Central memory CD8-positive, alpha-beta T cell (primary cell): ENCODE data around the gene EML6.

Experiments
- ATAC-seq: fragments of 150-1000 bp; cut with Tn5 transposase; replicated peaks from 2 replicates; pipeline ENCODE4 v1.10.0; 2022; ENCODE audit warnings: mild to moderate bottlenecking, moderate FRiP score, moderate number of reproducible peaks; ENCODE audit not compliant: poor library complexity, severe bottlenecking; ENCODE audit errors: extremely low read depth
- DNase-seq, 2 donors: peaks; one replicate each; pipeline ENCODE4 v3.0.0; 2021; ENCODE audit warnings: low spot score in 2 of 2
- H3K27ac Mint-ChIP-seq: one replicate; pipeline ENCODE4 v1.8.0; 2022; ENCODE audit warnings: low read depth, mild to moderate bottlenecking, moderate library complexity, mixed read lengths
- H3K27me3 Mint-ChIP-seq: one replicate; pipeline ENCODE4 v1.8.0; 2022; ENCODE audit warnings: mixed read lengths
- H3K36me3 Mint-ChIP-seq: one replicate; pipeline ENCODE4 v1.8.0; 2022; ENCODE audit warnings: mild to moderate bottlenecking, moderate library complexity, mixed read lengths; ENCODE audit not compliant: insufficient read depth
- H3K4me1 Mint-ChIP-seq: one replicate; pipeline ENCODE4 v1.8.0; 2022; ENCODE audit warnings: mixed read lengths
- H3K4me3 Mint-ChIP-seq: one replicate; pipeline ENCODE4 v1.8.0; 2022; ENCODE audit warnings: mild to moderate bottlenecking, moderate library complexity, mixed read lengths
- H3K9me3 Mint-ChIP-seq: one replicate; pipeline ENCODE4 v1.8.0; 2022; ENCODE audit warnings: mixed read lengths

The EML6 gene

GRCh38 chr2:54962511-54962910 is 239.0 kb downstream of the EML6 start:
- Mint-ChIP-seq H3K27me3 (no peaks in the 10 kb centered on the region), H3K4me1 (peaks cover 32% of the 10 kb centered on the region), H3K27ac (no peak overlapping the region), H3K9me3 (peaks cover 6% of the 10 kb centered on the region), H3K4me3 (no peak overlapping the region), H3K36me3 (peaks cover 2% of the 10 kb centered on the region)
- DNase-seq (no peak), ATAC-seq (no peak)

DNA sequence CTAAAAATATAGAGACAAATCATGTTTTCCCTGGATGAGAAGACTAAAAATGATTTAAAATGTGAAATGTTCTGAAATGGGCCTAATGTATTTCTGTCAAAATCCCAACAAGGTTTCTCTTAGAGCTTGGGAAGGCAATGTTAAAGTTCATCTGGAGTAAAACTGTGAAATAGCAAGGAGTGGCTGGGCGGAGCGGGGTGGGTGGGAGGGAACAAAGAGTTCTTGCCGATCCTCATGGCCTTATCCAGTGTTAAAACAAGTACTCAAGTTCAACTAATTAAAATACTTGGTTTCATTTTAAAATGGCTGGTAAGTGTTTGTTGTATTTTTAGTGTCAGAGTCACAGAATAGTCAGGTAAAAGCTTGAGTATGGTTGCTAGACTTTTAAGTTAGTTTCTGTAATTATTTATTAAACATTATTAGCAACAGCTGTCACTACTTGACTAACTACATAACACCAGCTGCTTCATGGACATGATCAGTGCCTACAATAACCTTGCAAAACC is 239.5 kb downstream of the EML6 start:
- Mint-ChIP-seq H3K4me3 (no peak overlapping the region), H3K9me3 (peaks cover 6% of the 10 kb centered on the region), H3K36me3 (peaks cover 2% of the 10 kb centered on the region), H3K27me3 (no peaks in the 10 kb centered on the region), H3K4me1 (peaks cover 32% of the 10 kb centered on the region), H3K27ac (no peak overlapping the region)
- ATAC-seq (no peak), DNase-seq (no peak)

DNA sequence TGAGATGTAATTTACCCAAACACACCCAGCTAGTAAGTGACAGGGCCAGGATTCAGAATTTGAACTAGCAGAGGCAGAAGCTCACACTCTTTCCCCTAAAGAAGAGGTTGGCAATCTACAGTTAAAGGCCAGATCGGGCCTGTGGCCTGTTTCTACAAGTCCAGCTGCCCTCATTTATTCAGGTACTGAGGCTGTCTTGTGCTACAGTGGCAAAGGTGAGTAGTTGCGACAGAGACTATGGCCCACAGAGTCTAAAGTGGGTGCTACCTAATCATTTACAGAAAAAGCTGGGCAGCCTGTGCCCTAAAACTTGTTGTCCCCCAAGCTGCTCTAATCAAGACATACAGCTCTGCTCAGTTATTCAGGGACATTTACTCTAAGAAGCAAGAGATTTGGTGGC is 240.0 kb downstream of the EML6 start:
- no peak overlapping the region for H3K27ac Mint-ChIP-seq
- peaks cover 6% of the 10 kb centered on the region for H3K9me3 Mint-ChIP-seq
- DNase-seq (no peak), ATAC-seq (no peak)
- no peaks in the 10 kb centered on the region for H3K27me3 Mint-ChIP-seq
- H3K36me3 Mint-ChIP-seq = peaks cover 2% of the 10 kb centered on the region
- H3K4me3 Mint-ChIP-seq = no peak overlapping the region
- H3K4me1 Mint-ChIP-seq = peaks cover 32% of the 10 kb centered on the region

- peaks cover 2% of the 10 kb centered on the region for H3K36me3 Mint-ChIP-seq
- H3K9me3 Mint-ChIP-seq = peaks cover 6% of the 10 kb centered on the region
- H3K27ac Mint-ChIP-seq = no peak overlapping the region
- DNase-seq (no peak), ATAC-seq (no peak)
- peaks cover 32% of the 10 kb centered on the region for H3K4me1 Mint-ChIP-seq
- no peak overlapping the region for H3K4me3 Mint-ChIP-seq
- H3K27me3 Mint-ChIP-seq = no peaks in the 10 kb centered on the region
Observed at GRCh38 chr2:54964271-54964670, 240.8 kb downstream of the EML6 start.

DNA sequence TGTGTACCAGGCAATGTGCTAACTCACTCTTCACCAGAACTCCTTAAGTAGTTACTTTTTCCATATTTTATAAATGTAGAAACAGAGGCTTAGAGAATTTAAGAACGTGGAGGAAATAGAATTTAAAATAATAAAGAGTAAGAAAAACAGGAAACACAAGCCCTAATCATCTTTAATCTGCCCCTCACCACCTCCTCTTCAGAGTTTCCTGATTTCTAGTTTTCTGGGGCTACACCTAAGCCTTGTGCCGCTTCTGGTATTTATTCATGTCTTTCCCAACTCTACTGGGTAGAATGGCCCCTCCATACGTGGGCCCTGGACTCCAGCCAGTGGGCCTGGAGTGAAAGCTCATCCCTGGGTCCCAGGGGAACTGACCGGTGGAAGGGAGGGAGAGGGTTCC is 241.4 kb downstream of the EML6 start:
- DNase-seq (no peak), ATAC-seq (no peak)
- H3K27me3 Mint-ChIP-seq = no peaks in the 10 kb centered on the region
- H3K27ac Mint-ChIP-seq = peak overlapping the region; percentile 93
- H3K36me3 Mint-ChIP-seq = peaks cover 2% of the 10 kb centered on the region
- H3K9me3 Mint-ChIP-seq = peaks cover 6% of the 10 kb centered on the region
- peaks cover 32% of the 10 kb centered on the region for H3K4me1 Mint-ChIP-seq
- peak overlapping the region; percentile 51 for H3K4me3 Mint-ChIP-seq

DNA sequence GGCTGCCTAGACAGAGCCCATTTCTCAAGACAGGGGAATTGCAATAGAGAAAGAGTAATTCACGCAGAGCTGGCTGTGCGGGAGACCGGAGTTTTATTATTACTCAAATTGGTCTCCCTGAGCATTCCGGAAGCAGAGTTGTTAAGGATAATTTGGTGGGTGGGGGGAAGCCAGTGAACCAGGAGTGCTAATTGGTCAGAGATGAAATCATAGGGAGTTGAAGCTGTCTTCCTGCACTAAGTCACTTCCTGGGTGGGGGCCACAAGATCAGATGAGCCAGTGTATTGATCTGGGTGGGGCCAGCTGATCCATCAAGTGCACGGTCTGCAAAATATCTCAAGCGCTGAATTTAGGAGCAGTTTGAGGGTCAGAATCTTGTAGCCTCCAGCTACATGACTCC is 242.0 kb downstream of the EML6 start:
- no peak for ATAC-seq
- DNase-seq = no peak
- peaks cover 6% of the 10 kb centered on the region for H3K9me3 Mint-ChIP-seq
- H3K4me1 Mint-ChIP-seq = peaks cover 32% of the 10 kb centered on the region
- H3K27ac Mint-ChIP-seq = peak overlapping the region; percentile 93
- H3K27me3 Mint-ChIP-seq = no peaks in the 10 kb centered on the region
- peak overlapping the region; percentile 51 for H3K4me3 Mint-ChIP-seq
- H3K36me3 Mint-ChIP-seq = peaks cover 4% of the 10 kb centered on the region

DNA sequence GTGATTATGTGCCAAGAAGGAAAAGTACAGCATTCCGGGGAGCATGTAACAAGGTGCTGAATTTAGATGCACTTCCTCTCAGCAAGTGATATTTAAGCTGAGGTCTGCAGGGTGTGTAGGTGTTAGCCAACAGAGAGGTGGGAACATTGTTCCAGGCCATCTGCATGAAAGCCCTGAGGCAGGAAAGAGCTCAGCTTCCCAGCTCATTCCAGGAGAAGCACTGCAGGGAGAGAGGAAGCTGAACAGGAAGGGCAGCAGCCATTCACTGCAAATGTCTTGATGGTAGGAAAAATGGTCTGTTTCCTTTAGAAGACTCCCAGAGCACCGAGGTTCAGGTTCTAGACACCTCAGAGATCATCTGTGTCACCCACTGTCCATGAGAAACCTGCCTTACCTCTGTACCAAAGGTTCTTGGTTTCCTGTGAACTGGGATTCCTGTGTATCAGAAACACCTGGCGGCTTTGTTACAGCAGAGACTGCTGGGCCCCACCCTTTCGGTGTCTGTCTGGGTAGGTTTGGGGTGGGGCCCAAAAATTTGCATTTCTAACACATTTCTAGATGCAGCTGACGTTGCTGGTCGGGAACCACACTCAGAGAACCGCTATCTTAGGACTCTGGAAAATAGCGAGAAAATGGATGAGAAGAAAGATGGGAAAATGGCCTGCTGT is 242.8 kb downstream of the EML6 start:
- peaks cover 4% of the 10 kb centered on the region for H3K36me3 Mint-ChIP-seq

DNA sequence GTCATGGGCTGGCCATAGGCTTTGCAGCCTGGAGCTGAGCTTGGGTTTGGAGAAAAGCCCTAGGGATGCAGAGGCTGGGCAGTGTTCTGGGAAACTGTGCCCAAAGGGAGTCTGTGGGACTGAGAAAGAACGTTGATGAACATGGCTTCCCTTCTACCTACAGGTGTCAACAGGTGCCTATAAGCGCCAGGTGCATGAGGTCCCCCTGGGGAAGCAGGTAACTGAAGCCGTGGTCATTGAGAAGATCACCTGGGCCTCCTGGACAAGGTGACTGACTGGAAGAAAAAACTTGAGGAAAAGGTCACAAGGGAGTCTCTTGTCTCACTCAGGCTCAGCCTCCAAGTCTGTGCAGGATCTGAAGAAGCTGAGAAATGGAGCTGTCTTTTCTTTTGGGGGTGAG is 243.4 kb downstream of the EML6 start:
- Mint-ChIP-seq H3K27ac (peak overlapping the region; percentile 93), H3K27me3 (no peaks in the 10 kb centered on the region), H3K4me1 (peaks cover 32% of the 10 kb centered on the region), H3K4me3 (no peak overlapping the region), H3K9me3 (peaks cover 6% of the 10 kb centered on the region), H3K36me3 (peaks cover 4% of the 10 kb centered on the region)
- DNase-seq (no peak), ATAC-seq (no peak)

More for the DNA sequence above, 242.8 kb downstream of the EML6 start:
- Mint-ChIP-seq H3K27me3 (no peaks in the 10 kb centered on the region), H3K27ac (peak overlapping the region; percentile 93), H3K4me3 (peak overlapping the region; percentile 27), H3K9me3 (peaks cover 6% of the 10 kb centered on the region), H3K4me1 (peaks cover 32% of the 10 kb centered on the region)
- no peak for DNase-seq
- peak; percentile 46 for ATAC-seq

DNA sequence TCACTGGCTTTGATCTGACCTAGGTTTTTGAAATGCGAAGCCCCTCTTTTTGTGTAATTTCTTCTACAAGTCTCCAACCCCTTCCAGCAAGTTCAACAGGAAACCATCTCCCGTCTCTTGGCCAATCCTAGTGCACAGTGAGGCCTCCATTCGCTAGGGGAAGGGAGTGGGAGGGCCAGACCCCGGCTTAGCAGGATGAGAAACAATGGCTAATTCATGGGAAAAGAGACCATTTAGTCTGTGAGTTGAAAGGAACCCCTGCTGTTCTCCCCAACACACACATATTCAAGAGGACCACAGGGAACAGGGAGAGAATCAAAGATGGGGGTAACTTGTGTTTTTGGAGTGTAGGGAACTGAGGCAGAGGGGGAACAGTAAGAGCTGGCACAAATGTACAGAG is 243.8 kb downstream of the EML6 start:
- H3K27me3 Mint-ChIP-seq = no peaks in the 10 kb centered on the region
- DNase-seq (no peak), ATAC-seq (no peak)
- no peak overlapping the region for H3K4me3 Mint-ChIP-seq
- no peak overlapping the region for H3K27ac Mint-ChIP-seq
- H3K9me3 Mint-ChIP-seq = peaks cover 6% of the 10 kb centered on the region
- H3K4me1 Mint-ChIP-seq = peaks cover 32% of the 10 kb centered on the region
- H3K36me3 Mint-ChIP-seq = peaks cover 4% of the 10 kb centered on the region

- H3K9me3 Mint-ChIP-seq = peaks cover 6% of the 10 kb centered on the region
- no peaks in the 10 kb centered on the region for H3K27me3 Mint-ChIP-seq
- no peak overlapping the region for H3K4me3 Mint-ChIP-seq
- ATAC-seq (no peak), DNase-seq (no peak)
- peaks cover 33% of the 10 kb centered on the region for H3K4me1 Mint-ChIP-seq
- peaks cover 6% of the 10 kb centered on the region for H3K36me3 Mint-ChIP-seq
- no peak overlapping the region for H3K27ac Mint-ChIP-seq
Observed at GRCh38 chr2:54967759-54968365, 244.4 kb downstream of the EML6 start.

DNA sequence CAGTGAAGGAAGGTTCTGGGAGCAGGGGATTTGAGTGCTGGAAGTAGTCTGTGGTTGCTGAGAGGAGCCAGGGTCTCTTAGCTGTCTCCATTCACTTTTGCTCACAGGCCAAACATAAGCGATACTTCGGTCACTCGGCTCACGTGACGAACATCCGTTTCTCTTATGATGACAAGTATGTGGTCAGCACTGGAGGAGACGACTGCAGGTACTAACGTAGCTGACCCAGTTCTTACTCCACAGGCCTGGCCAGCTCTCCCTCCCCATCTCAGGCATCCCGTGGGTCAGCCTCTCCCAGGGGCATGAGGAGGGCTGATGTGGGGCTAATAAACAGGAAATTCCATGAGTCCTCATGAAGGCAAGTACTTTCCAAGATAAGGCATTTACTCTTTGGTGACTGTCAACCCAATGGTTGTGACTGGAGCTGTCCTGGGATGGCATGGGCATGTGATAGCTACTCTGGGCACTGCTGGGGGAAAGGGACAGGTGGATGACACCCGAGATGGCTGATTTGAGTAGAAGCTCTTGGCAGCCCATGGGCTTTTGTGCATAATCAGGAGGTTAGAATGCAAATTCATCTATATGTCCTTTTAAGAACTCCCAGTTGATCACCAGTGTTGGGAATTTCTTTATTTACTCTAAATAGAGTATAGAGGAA is 245.2 kb downstream of the EML6 start:
- DNase-seq (no peak), ATAC-seq (no peak)
- Mint-ChIP-seq H3K4me3 (no peak overlapping the region), H3K9me3 (peaks cover 6% of the 10 kb centered on the region), H3K36me3 (peaks cover 10% of the 10 kb centered on the region), H3K27ac (no peak overlapping the region), H3K27me3 (no peaks in the 10 kb centered on the region), H3K4me1 (peaks cover 41% of the 10 kb centered on the region)

- Mint-ChIP-seq H3K27me3 (no peaks in the 10 kb centered on the region), H3K9me3 (peaks cover 6% of the 10 kb centered on the region), H3K4me1 (peaks cover 43% of the 10 kb centered on the region), H3K4me3 (no peak overlapping the region), H3K27ac (no peak overlapping the region), H3K36me3 (peaks cover 10% of the 10 kb centered on the region)
- DNase-seq (no peak), ATAC-seq (no peak)
Observed at GRCh38 chr2:54969295-54969939, 246.0 kb downstream of the EML6 start.
